Spleen (tissue), 7 donors: ENCODE data around the gene NLRP6.
"Not testable (repeated sequence)": the region's sequence is repeated elsewhere in the genome, so short reads cannot be mapped to it uniquely, and the experiment has no call there.

Source experiments
- CTCF ChIP-seq, 11 experiments: fragments of 200-600 bp in 7 of 11; fragments of 450-650 bp in 4 of 11; sonication (generic) in 4 of 11; IDR thresholded peaks in 8 of 11; conservative IDR thresholded peaks in 3 of 11; 1 replicate in 7 of 11; 2 replicates in 4 of 11; pipeline versions ENCODE4 v1.4.0 to v1.8.0; 2016 to 2021; ENCODE audit warnings: antibody characterized with exemption in 11 of 11, inconsistent platforms in 4 of 11, mild to moderate bottlenecking in 1 of 11
- POLR2A ChIP-seq, 3 donors: fragments of 450-650 bp; IDR thresholded peaks; one replicate each; pipeline ENCODE4 v1.5.1; 2017; ENCODE audit warnings: antibody characterized with exemption in 3 of 3, mild to moderate bottlenecking in 1 of 3
- POLR2AphosphoS5 ChIP-seq, 3 donors: sonication (generic); formaldehyde crosslinking; IDR thresholded peaks; one replicate each; pipeline ENCODE4 v1.5.1; 2017; ENCODE audit warnings: antibody characterized with exemption in 3 of 3
- donor health status: DM: no; HTN: no; CAD: no; lungs with moderate emphysema.
- donor health status: DM: no; HTN: no; CAD: no.
- donor health status: DM: no; HTN: no; CAD: no.

GRCh38 chr11:268716-269145 is 9.5 kb upstream of the NLRP6 start:
- peak in 6 of 11 experiments; percentile 7 to 46 (median 26) for TF ChIP-seq CTCF (IDR thresholded peaks at IDR 0.05 in 8 of 11, conservative IDR thresholded peaks at IDR 0.05 in 3 of 11)
- TF ChIP-seq POLR2A (IDR thresholded peaks at IDR 0.05): not testable (repeated sequence)
- peak; percentile 0 to 83 (median 76) for TF ChIP-seq POLR2AphosphoS5 (IDR thresholded peaks at IDR 0.05)
